Left hindlimb (tissue), 1 donor: Measurements from ENCODE around the gene FCAR.
"Not testable (repeated sequence)": the region's sequence is repeated elsewhere in the genome, so short reads cannot be mapped to it uniquely, and the experiment has no call there.

Experiments used
- DNase-seq: peaks from one replicate; pipeline ENCODE4 v3.0.0-alpha.2; 2018

The FCAR gene

DNA sequence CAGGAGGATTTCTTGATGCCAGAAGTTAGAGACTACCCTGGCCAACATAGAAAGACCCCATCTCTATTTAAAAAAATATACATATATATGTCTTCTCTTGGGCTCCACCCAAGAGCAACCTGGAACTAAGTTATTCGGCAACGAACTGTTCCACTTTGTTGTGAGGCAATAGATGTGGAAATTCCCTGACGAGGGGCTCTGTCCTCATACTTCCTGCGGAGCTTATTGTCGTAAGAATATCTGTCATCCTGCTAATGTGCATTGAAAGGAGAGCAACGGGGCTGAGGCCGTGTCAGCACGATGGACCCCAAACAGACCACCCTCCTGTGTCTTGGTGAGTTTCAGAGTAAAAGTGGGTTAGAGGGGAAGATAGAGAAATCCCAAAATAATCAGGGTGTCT, at the start of gene FCAR:
TSS of gene FCAR (plus strand) at position 246 of the 400 bp plus-strand sequence. CDS start at position 301, 55 bp downstream.
- DNase-seq: no peak

DNA sequence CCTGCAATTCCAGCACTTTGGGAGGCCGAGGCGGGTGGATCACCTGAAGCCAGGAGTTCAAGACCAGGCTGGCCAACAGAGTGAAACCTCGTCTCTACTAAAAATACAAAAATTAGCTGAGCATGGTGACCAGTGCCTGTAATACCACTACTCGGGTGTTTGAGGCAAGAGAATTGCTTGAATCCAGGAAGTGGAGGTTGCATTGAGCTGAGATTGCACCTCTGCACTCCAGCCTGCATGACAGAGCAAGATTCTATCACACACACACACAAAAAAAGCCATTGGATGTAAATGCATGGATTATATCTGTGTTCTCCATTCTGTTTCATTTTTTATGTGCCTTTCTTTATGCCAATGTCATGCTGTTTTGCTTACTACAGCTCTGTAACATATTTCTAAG, 49.6 kb upstream of the FCAR start:
- not testable (repeated sequence) for DNase-seq

GRCh38 chr19:54825326-54825725, 48.7 kb upstream of the FCAR start:
- DNase-seq: not testable (repeated sequence)

- not testable (repeated sequence) for DNase-seq
Measured at GRCh38 chr19:54828064-54828463, 46.0 kb upstream of the FCAR start.

DNA sequence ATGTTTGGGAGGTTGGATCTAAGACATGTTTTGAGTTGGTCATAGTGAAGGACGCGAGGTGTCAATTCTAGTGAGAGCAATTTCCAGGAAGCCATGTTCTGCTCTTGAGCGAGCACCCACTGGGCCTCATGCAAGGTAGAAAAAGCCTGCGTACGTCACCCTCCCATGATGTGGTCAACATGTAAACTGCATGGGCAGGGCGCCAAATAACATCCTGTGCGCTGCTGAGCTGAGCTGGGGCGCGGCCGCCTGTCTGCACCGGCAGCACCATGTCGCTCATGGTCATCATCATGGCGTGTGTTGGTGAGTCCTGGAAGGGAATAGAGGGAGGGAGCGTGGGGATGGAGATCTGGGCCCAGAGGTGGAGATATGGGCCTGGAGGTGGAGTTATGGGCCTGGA, 41.5 kb upstream of the FCAR start, which contains the start of gene KIR2DS4:
TSS of gene KIR2DS4 (plus strand) at position 181 of the 400 bp plus-strand sequence.
- DNase-seq: not testable (repeated sequence)

DNA sequence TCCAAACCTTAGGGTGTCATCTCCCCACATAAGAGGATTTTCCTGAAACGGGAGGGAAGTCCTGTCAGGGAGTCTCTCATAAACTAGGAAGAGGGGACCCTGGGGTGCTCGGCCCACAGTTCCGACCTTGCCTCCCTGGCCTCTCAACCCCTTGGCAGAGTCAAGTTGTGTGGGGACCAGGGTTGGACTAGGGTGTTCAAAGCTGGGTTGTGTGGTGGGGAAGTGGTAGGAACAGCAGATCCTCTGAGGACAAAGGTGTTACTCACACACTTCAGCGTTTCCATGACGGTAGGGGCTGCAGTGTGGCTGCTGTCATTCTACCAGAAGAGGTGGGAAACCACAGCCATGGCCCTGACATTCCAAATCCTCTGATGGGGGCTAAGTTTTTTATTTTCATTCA, 38.9 kb upstream of the FCAR start:
- not testable (repeated sequence) for DNase-seq

DNA sequence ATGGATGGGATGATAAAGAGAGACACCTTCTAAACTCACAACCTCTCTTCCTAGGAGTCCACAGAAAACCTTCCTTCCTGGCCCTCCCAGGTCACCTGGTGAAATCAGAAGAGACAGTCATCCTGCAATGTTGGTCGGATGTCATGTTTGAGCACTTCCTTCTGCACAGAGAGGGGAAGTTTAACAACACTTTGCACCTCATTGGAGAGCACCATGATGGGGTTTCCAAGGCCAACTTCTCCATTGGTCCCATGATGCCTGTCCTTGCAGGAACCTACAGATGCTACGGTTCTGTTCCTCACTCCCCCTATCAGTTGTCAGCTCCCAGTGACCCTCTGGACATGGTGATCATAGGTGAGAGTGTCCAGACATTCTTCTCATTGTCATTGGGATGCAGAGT, 36.5 kb upstream of the FCAR start:
- DNase-seq: not testable (repeated sequence)

DNA sequence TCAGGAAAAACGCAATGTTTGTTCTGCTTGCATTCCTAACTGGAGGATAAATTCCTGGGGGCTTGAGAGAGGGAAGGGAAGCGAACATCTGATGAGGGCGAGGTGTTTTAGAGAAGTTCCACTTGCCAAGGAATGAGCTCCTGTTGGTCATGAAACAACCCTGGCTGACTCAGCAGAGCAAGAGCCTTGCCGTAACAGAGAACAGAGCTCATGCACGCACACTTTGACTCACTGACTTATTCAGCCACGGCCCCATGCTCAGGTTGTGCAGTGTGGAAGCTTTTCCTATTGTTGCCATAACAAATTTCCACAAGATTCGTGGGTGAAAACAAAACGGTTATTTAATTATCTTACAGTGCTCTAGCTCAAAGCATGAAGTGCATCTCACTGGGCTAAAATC, 30.9 kb upstream of the FCAR start:
- not testable (repeated sequence) for DNase-seq

GRCh38 chr19:54850061-54850640, 23.9 kb upstream of the FCAR start, which contains the start of gene KIR3DL2:
KIR3DL2 (plus strand) TSS chr19:54850443; CDS start chr19:54850476, 33 bp downstream.
- DNase-seq: not testable (repeated sequence)

DNA sequence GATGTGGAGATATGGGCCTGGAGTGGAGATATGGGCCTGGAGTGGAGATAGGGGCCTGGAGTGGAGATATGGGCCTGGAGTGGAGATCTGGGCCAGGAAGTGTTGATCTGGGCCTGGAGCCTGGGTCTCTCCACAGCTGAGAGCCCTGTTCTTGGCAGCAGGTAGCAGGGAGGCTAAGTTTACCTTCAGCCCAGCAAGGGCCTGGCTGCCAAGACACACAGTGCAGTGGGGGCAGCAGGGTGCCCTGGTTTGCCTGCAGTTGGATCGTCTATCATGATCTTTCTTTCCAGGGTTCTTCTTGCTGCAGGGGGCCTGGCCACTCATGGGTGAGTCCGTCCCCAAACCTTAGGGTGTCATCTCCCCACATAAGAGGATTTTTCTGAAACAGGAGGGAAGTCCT, 23.1 kb upstream of the FCAR start:
- no peak for DNase-seq

DNA sequence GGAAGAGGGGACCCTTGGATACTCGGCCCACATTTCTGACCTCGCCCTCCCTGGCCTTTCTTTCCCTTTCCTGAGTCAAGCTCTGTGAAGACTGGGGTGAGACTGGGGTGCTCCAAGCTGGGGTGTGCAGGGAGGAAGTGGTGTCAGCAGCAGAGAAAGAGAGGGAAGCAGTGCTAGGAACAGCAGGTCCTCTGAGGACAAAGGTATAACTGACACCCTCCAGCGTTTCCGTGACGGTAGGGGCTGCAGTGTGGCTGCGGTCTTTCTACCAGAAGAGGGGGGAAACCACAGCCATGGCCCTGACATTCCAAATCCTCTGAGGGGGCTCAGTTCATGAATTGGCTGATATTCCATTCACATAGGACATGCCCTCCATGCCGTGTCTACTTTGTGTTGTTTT, 22.7 kb upstream of the FCAR start:
- no peak for DNase-seq

- not testable (repeated sequence) for DNase-seq
Measured at GRCh38 chr19:54855241-54855640, 18.8 kb upstream of the FCAR start.

- DNase-seq: not testable (repeated sequence)
Measured at GRCh38 chr19:54858476-54858875, 15.6 kb upstream of the FCAR start.

- DNase-seq: not testable (repeated sequence)
Measured at GRCh38 chr19:54859421-54859820, 14.6 kb upstream of the FCAR start.

DNA sequence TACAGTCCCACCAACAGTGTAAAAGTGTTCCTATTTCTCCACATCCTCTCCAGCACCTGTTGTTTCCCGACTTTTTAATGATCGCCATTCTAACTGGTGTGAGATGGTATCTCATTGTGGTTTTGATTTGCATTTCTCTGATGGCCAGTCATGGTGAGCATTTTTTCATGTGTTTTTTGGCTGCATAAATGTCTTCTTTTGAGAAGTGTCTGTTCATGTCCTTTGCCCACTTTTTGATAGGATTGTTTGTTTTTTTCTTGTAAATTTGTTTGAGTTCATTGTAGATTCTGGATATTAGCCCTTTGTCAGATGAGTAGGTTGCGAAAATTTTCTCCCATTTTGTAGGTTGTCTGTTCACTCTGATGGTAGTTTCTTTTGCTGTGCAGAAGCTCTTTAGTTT, 10.6 kb upstream of the FCAR start:
- DNase-seq: not testable (repeated sequence)

- no peak for DNase-seq
Measured at GRCh38 chr19:54871696-54872095, 2.3 kb upstream of the FCAR start.

GRCh38 chr19:54875506-54875905, 1.5 kb downstream of the FCAR start:
- no peak for DNase-seq

- no peak for DNase-seq
Measured at GRCh38 chr19:54877471-54877870, 3.4 kb downstream of the FCAR start.

- no peak for DNase-seq
Measured at GRCh38 chr19:54881884-54882283, 7.8 kb downstream of the FCAR start.

DNA sequence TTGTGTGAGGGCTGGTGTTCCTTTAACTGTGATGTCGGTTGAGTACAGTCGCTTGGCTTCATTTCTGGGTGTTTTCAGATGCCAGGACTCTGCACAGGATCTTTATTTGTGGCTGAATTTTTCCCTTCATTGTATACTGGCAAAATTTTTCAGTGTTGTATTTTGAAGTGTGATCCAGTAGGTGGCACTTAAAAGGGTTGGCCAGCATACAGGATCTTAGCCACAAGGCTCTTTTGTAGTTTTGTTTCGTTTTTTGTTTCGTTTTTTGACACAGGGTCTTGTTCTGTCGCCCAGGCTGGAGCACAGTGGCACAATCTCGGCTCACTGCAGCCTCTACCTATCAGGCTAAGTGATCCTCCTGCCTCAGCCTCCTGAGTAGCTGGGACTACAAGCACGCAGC, 8.7 kb downstream of the FCAR start:
- no peak for DNase-seq

DNA sequence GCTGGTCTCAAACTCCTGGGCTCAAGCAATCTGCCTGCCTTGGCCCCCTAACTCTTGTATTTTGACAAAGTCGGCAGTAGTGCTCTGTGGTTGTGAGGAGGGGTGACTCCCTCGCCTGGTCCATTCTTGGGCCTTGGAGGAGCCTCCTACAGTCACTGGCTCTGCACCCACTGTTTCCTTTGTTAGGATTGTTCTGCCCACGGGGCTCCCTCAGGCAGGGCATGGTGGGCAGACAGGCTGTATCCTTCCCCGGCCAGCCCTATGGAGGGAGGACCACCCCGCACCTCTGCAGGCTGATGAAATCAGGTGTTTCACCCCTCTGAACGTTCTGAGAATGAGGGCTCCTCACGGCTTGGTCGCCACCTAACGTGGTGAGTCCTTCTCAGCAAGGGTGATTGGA, 9.2 kb downstream of the FCAR start:
- DNase-seq: no peak

GRCh38 chr19:54888239-54888638, 14.2 kb downstream of the FCAR start:
- DNase-seq: no peak

DNA sequence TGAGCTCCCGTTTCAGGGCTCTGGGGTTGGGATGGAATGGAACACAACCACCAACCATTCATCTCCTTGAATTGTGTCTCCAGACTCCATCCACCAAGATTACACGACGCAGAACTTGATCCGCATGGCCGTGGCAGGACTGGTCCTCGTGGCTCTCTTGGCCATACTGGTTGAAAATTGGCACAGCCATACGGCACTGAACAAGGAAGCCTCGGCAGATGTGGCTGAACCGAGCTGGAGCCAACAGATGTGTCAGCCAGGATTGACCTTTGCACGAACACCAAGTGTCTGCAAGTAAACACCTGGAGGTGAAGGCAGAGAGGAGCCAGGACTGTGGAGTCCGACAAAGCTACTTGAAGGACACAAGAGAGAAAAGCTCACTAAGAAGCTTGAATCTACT, 15.5 kb downstream of the FCAR start:
- DNase-seq: no peak

- no peak for DNase-seq
Measured at GRCh38 chr19:54893406-54893805, 19.4 kb downstream of the FCAR start.

GRCh38 chr19:54894106-54894505, 20.1 kb downstream of the FCAR start:
- DNase-seq: not testable (repeated sequence)
